GM12878 (cell line): ENCODE results near the gene HK1. TPM values are rescaled to one million over a fixed set of nuclear protein-coding genes. Genes with fewer than 3 reads are reported as not detected.

ENCODE experiments used
- ATAC-seq: fragments of 200-7000 bp; cut with Tn5 transposase; 3 replicates; pipeline ENCODE4 v1.9.1; 2020; ENCODE audit warnings: mild to moderate bottlenecking, moderate library complexity
- BruUV-seq: library from RNA; stranded (reverse); fragments of 400-500 nt; replicated peaks from 2 replicates; lab custom pipeline; 2021; lab: Mats Ljungman, UMichigan
- CTCF ChIA-PET: fragments of 300-600 bp; sonication (Branson Sonifier 250); formaldehyde crosslinking; extraction: SDS; loops from one replicate; lab custom pipeline; 2021; ENCODE audit warnings: inconsistent platforms; lab: Yijun Ruan, JAX
- POLR2A ChIA-PET: fragments of 350-600 bp; formaldehyde crosslinking; extraction: SDS; loops from one replicate; lab custom pipeline; 2021; ENCODE audit warnings: inconsistent platforms; lab: Charles Lee
- RAD21 ChIA-PET: fragments of 300-600 bp; sonication (Branson Sonifier 250); formaldehyde crosslinking; loops from one replicate; lab custom pipeline; 2023; ENCODE audit warnings: antibody characterized with exemption; ENCODE audit not compliant: unreplicated experiment; lab: Charles Lee
- SMC1A ChIA-PET: fragments of 300-600 bp; sonication (Branson Sonifier 250); formaldehyde crosslinking; loops from one replicate; lab custom pipeline; 2023; ENCODE audit not compliant: unreplicated experiment, uncharacterized antibody; lab: Charles Lee
- DNase-seq: peaks from one replicate; pipeline ENCODE4 v3.0.0-alpha.2; 2011; ENCODE audit warnings: low read depth, low spot score
- FAIRE-seq: peaks from 3 replicates; lab custom pipeline; 2011; peaks lifted over from hg19 to GRCh38; lab: Jason Lieb, UNC
- H2AFZ ChIP-seq: 2 replicates; pipeline ENCODE4 v1.6.0; 2011; ENCODE audit warnings: low read depth, low read length, control low read depth; ENCODE audit not compliant: control insufficient read depth
- H3K27ac ChIP-seq: 2 replicates; pipeline ENCODE4 v1.5.1; 2011; ENCODE audit warnings: control low read depth; ENCODE audit not compliant: control insufficient read depth, insufficient read depth
- H3K27me3 ChIP-seq, 2 experiments: replicated peaks in 1 of 2; 2 replicates each; pipeline versions ENCODE4 v1.6.0 to v1.6.1; 2011; ENCODE audit warnings: low read length in 1 of 2; ENCODE audit not compliant: control insufficient read depth in 2 of 2, insufficient read depth in 2 of 2
- H3K36me3 ChIP-seq, 2 experiments: 2 replicates each; pipeline ENCODE4 v1.5.1; 2011; ENCODE audit warnings: low read length in 1 of 2; ENCODE audit not compliant: control insufficient read depth in 2 of 2, insufficient read depth in 2 of 2
- H3K4me1 ChIP-seq: 2 replicates; pipeline ENCODE4 v1.6.1; 2011; ENCODE audit warnings: mild to moderate bottlenecking, low read length, moderate library complexity, mixed read lengths; ENCODE audit not compliant: control insufficient read depth, insufficient read depth
- H3K4me2 ChIP-seq: 2 replicates; pipeline ENCODE4 v1.6.0; 2011; ENCODE audit warnings: control low read depth; ENCODE audit not compliant: control insufficient read depth, insufficient read depth
- H3K4me3 ChIP-seq: fragments of 200-600 bp; sonication (generic); 2 replicates; pipeline ENCODE4 v1.5.1; 2016
- H3K79me2 ChIP-seq: 2 replicates; pipeline ENCODE4 v1.6.0; 2011; ENCODE audit warnings: low read length; ENCODE audit not compliant: control insufficient read depth, insufficient read depth
- H3K9ac ChIP-seq: 2 replicates; pipeline ENCODE4 v1.8.0; 2011; ENCODE audit warnings: low read length, control low read depth, mixed read lengths; ENCODE audit not compliant: control insufficient read depth, insufficient read depth
- H3K9me3 ChIP-seq: replicated peaks from 3 replicates; pipeline ENCODE4 v1.5.1; 2011; ENCODE audit warnings: mild to moderate bottlenecking, low read length; ENCODE audit not compliant: control insufficient read depth, insufficient read depth
- H4K20me1 ChIP-seq: 2 replicates; pipeline ENCODE4 v1.6.0; 2011; ENCODE audit not compliant: control insufficient read depth, insufficient read depth
- LARP7 ChIP-seq: fragments of 450-650 bp; IDR thresholded peaks from 2 replicates; pipeline ENCODE4 v1.6.1; 2017; ENCODE audit warnings: mild to moderate bottlenecking
- MAX ChIP-seq: IDR thresholded peaks from 2 replicates; pipeline ENCODE4 v1.6.1; 2012; ENCODE audit warnings: low read depth, low read length, improper control_type of control experiment
- MEF2A ChIP-seq: IDR thresholded peaks from 2 replicates; pipeline ENCODE4 v1.6.1; 2011; ENCODE audit warnings: low read depth, mild to moderate bottlenecking, low read length, moderate library complexity; ENCODE audit not compliant: insufficient read depth
- PRDM15 ChIP-seq: fragments of 450-650 bp; formaldehyde crosslinking; IDR thresholded peaks from 2 replicates; pipeline ENCODE4 v1.4.0; 2020; ENCODE audit warnings: mild to moderate bottlenecking, moderate library complexity
- RAD51 ChIP-seq: fragments of 450-650 bp; IDR thresholded peaks from 2 replicates; pipeline ENCODE4 v1.6.1; 2016; ENCODE audit warnings: moderate library complexity, mild to moderate bottlenecking, inconsistent platforms
- SMAD5 ChIP-seq: IDR thresholded peaks from 2 replicates; pipeline ENCODE4 v1.6.1; 2016; ENCODE audit warnings: antibody characterized with exemption, low read depth
- TCF3 ChIP-seq: IDR thresholded peaks from 2 replicates; pipeline ENCODE4 v1.6.1; 2012; ENCODE audit warnings: low read depth, mild to moderate bottlenecking, low read length, borderline replicate concordance; ENCODE audit not compliant: insufficient read depth
- ZBTB33 ChIP-seq: fragments of 450-650 bp; IDR thresholded peaks from 2 replicates; pipeline ENCODE4 v1.6.1; 2017; ENCODE audit warnings: mild to moderate bottlenecking
- WGBS: methylation state at CpG from one replicate; pipeline ENCODE4 v1.1.6; 2016; ENCODE audit warnings: low lambda C conversion rate; ENCODE audit not compliant: insufficient replicate concordance, insufficient coverage; ENCODE audit errors: missing lambda C conversion rate; 5-methylcytosine and 5-hydroxymethylcytosine counted together
- in situ Hi-C: fragments of 300-500 bp; cut with MboI; formaldehyde crosslinking; loops from 9 replicates; pipeline ENCODE4 v1.14.3; 2018; ENCODE audit warnings: mixed read lengths
- intact Hi-C: fragments of 100-400 bp; cut with micrococcal nuclease; formaldehyde crosslinking; loops from one replicate; pipeline ENCODE4 v1.14.2; 2022; ENCODE audit not compliant: unreplicated experiment
- polyA plus RNA-seq, 11 experiments: library from polyadenylated mRNA; depleted of rRNA in 4 of 11; unstranded in 6 of 11; stranded (reverse) in 5 of 11; fragments of >200 nt; fragmentation: Nextera tagmentation in 4 of 11; fragmentation: Illumina TruSeq in 1 of 11; extraction: Ambion mirVana in 4 of 11; extraction: Trizol in 1 of 11; gene quantifications; 1 replicate in 1 of 11; 2 replicates in 10 of 11; pipeline versions ENCODE4 v1.2.1 to v1.2.3, GENCODE V29; 2011 to 2016; ENCODE audit warnings: inconsistent platforms in 2 of 11, missing spikeins in 2 of 11, low read depth in 1 of 11
- total RNA-seq, 4 experiments: library from RNA; depleted of rRNA in 3 of 4; stranded (reverse); fragments of >200 nt in 3 of 4; fragmentation: Illumina TruSeq in 1 of 4; extraction: Trizol in 1 of 4; gene quantifications; 2 replicates each; pipeline versions ENCODE4 v1.2.1 to v1.2.3, GENCODE V29; 2013 to 2021

Gene HK1
- total and polyA plus RNA-seq, 10 of the 15 experiments (the other 5 are each of a cell fraction or from before 2014, with no cell fraction given): 3.4 to 77.3 (median 46.6) TPM

GRCh38 chr10:69419096-69419743, 140.9 kb downstream of the HK1 start (continued):
- no peak for TF ChIP-seq PRDM15
- TF ChIP-seq, all 136 proteins: peak for 0

GRCh38 chr10:69419744-69420126, 141.4 kb downstream of the HK1 start:
- FAIRE-seq (no peak), ATAC-seq (no peak), DNase-seq (no peak)
- H3K9ac ChIP-seq: no peak overlapping the region
- no peaks in the 10 kb centered on the region for H3K4me1 ChIP-seq
- no peak for TF ChIP-seq LARP7
- TF ChIP-seq SMAD5: no peak
- TF ChIP-seq TCF3: no peak
- TF ChIP-seq ZBTB33: no peak
- no peak for TF ChIP-seq RAD51
- no peak for TF ChIP-seq MEF2A
- no peak for TF ChIP-seq MAX
- in situ Hi-C loops: loop anchor here (10.0 kb wide), 1 partner anchor 215 kb away; the partner anchor contains the start of gene FAM241B
- ChIA-PET SMC1A (no interaction called here), RAD21 (no interaction called here), CTCF (interaction anchor here (0.6 to 3.6 kb wide), 2 partner anchors 12 to 217 kb away, joined by 3 to 18 read pairs; no protein-coding TSS in a partner anchor), POLR2A (no interaction called here)
- no peak overlapping the region for H3K27ac ChIP-seq
- BruUV-seq: no TSS peak
- H3K4me2 ChIP-seq: no peak overlapping the region
- H3K4me3 ChIP-seq: no peak overlapping the region
- H2AFZ ChIP-seq: no peak overlapping the region
- no peaks in the 10 kb centered on the region for H3K79me2 ChIP-seq
- no peaks in the 10 kb centered on the region for H4K20me1 ChIP-seq
- no peaks in the 10 kb centered on the region for H3K9me3 ChIP-seq
- H3K27me3 ChIP-seq: no peaks in the 10 kb centered on the region; a peak in 2 of 4 replicates
- 57% methylated on average over 11 of the region's 11 CpGs for WGBS
- intact Hi-C loops: no loop called here
- no peaks in the 10 kb centered on the region for H3K36me3 ChIP-seq
